GM21526 (cell line): ENCODE results near the gene FAM219A.

Experiments
- ATAC-seq: cut with Tn5 transposase; IDR thresholded peaks from one replicate; pipeline ENCODE4 v1.9.1; 2021; ENCODE audit warnings: moderate library complexity; ENCODE audit not compliant: unreplicated experiment, low FRiP score

Gene FAM219A

GRCh38 chr9:34405719-34406118, 52.7 kb downstream of the FAM219A start:
- ATAC-seq, result no peak

GRCh38 chr9:34403554-34404380, 54.6 kb downstream of the FAM219A start:
- ATAC-seq, result no peak

- no peak for ATAC-seq
Observed at GRCh38 chr9:34400686-34401602, 57.4 kb downstream of the FAM219A start.

DNA sequence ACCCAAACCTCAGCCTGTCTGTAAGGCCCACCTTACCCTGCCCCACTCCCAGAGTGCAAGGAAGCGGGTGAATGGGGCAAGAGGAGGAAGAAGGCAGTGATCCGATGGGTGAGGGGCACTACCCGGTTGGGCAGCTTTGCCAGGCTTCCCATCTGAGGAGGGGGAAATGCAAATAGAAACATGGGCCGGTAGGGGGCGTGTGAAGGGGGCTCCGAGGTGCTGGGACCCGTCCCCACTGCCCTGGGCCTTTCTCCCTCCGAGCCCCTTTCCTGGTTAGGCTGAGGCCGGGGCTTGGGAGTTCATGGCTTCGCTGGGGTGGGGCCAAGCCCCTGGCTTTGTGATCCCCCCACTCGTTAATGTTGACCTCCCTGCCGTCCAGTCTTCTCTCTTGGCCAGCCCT, 58.1 kb downstream of the FAM219A start:
- ATAC-seq, result no peak

DNA sequence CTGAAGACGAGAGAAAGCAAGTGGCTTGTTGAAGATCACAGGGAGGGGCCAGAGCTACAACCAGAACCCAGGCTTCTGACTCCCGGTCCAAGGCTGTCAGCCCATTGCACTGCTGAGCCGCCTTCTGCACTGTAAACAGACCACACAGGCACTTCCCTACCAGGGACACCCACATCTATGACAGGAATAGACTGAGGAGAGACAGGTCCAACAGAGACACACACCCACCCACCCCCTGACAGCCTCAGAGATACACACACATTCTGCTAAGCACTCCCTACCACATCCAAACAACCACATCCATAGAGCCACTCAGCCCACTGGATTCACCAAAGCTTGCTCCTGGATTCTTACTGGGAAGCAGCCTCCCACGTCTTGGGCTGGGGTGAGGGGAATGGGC, 58.6 kb downstream of the FAM219A start:
- ATAC-seq, result no peak

GRCh38 chr9:34398875-34399274, 59.5 kb downstream of the FAM219A start:
- ATAC-seq, result no peak

DNA sequence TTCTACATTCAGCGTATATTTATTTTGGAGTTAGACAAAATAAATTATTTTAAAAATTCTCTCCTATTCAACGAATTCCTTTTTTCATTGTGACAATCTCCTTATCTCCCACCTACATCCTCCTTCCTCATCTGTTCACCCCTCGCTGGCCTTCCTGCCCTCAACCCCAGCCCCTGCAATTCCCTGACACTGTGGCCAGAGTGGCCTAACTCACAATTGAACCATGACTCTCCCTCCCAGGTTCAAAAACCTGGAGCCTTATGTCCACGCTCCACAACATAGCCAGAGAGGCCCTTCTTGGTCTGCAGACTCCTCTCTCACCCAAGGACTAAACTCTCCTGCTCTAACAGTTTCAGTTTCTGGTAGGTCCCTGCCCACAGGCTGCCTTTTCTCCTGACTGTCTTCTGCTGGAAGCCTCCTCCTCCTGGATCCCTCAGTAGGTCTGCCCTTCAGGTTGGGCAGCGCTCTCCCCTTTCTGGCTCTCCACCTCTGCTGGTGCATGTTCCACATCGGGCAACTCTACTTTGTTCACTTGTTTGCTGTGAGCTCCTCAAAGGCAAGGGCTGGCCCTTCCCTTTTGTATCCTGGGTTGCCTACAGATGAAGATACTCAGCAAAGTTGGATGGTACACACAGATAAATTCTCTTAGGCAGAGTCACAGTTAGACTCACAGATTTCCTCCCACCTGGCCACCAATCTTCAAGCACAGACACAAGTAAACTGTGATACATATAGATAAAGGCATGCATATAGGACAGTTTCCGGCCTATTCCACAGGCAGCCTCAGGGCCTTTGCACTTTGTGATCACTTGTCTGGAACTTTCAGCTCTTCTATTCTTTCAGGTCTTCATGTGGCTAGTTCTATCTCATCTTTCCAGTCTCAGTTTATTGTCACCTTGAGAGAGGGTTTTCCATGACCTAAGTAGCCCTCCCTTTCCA, 61.8 kb downstream of the FAM219A start:
- no peak for ATAC-seq

- no peak for ATAC-seq
Observed at GRCh38 chr9:34392511-34392910, 65.9 kb downstream of the FAM219A start.

DNA sequence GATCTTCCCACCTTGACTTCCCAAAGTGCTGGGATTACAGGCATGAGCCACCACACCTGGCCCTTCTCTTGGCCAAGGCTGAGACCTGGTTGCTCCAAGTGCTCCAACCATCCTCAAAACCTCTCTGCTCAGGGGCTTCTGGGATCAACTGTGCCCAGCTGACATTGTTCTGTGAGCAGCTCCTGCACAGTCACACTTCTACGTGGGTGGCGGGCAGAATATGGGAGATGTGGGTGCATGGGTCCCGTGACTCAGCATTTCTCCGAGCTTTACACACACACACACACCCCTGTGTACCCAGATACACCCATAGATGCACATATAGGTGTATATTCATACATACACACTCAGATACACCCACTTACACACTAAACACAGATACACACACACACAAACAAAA, 71.1 kb downstream of the FAM219A start:
- no peak for ATAC-seq

DNA sequence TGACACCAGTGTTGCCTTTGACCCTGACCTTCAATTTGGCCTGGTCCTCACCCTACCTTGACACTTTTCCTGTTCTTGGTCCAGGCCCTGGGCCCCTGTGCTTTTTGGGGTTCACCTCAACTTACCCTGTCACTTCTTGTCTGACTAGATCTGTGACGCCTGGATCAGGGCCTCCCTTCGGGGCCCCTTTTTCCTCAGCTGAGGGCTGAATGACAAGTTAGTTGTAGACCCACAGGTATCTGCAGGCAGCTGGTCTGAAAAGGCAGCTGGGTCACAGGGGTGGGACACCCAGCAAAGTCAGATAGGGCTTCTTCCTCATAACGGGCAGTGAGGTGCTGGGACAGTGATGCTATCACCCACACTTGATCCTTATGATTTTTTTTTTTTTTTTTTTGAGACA, 71.7 kb downstream of the FAM219A start:
- ATAC-seq, result no peak

GRCh38 chr9:34385561-34386230, 72.7 kb downstream of the FAM219A start:
- no peak for ATAC-seq

DNA sequence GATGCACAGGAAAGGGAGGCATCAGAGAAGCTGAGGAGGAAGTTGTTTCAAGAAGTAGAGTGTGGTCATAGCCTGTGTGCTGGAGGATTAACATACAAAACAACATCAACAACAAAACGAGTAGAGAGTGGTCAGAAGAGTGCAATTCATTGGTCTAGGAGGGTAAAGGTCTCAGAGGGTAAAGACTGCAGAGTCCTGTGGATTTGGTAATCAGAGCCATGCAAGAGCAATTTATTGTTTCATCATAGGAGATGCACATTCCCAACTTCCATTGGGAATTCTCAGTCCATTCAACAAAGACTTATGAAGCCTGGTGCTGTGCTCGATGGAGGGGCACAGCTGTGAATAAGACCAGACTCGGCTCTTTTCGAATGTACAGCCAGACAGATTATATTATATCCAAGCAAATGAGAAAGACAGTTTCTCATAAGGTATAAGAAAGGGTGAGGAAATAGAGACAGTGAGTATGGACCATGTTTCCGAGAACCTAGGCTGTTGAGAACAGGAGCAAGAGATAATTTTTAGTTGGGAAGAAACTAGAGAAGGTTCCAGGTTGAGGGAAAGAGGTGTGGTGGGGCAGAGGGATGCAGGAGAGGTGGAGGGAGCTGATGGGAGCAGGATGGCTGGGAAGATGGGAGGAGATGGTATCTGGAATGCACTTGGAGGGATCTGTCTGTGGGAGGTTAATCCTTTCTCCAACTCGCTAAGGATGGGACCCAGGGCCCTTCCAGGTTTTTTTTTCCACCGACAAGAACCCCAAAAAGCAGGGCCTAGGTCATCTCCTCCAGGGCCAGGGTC, 73.8 kb downstream of the FAM219A start:
- ATAC-seq, result no peak

- no peak for ATAC-seq
Observed at GRCh38 chr9:34383904-34384303, 74.5 kb downstream of the FAM219A start.

- ATAC-seq, result no peak
Observed at GRCh38 chr9:34382879-34383278, 75.5 kb downstream of the FAM219A start.

GRCh38 chr9:34382054-34382453, 76.3 kb downstream of the FAM219A start:
- no peak for ATAC-seq

- no peak for ATAC-seq
Observed at GRCh38 chr9:34381323-34381722, 77.0 kb downstream of the FAM219A start.

DNA sequence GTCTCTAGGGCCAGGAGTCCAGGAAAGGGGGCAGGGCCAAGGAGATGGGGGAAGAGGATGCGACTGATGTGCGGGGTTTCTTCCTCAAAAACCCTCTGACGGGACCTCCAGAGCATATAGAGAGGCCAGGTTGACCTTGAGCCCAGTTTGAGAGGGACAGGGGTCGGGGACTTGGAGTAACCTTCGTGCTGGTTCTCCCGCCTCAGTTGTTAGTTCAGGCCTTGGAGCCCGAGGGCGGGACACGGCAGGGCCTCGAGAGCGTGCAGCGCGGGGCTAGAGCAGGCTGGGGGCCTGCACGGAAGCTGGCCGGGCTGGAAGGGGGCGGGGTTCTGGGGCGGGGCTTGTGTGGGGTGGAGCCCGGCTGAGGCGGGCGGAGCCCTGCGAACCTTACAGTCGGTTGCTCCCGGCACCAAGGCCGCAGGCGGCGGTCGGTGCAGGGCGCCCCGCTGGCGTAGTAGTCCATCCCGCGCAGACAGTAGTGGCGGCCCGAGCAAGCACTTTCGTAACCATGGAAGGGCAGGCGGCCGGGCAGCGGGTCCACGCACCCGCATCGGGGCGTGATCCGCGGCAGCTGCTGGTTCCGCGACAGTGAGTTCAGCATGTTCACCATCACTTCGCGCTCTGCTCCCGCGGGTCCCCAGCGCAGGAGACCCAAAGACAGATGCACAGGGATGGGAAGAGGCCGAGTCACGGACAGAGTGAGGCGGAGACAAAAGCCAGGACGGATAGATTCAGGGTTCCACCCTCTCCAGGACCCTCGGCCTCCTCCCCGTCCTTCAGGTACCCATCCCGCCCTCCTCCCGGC, 77.7 kb downstream of the FAM219A start:
- no peak for ATAC-seq

GRCh38 chr9:34380034-34380510, 78.3 kb downstream of the FAM219A start:
- ATAC-seq, result no peak
